Ishikawa (cell line): Measurements from ENCODE around the gene FGGY.

ENCODE experiments used
- CEBPB ChIP-seq: IDR thresholded peaks from 2 replicates; pipeline ENCODE4 v1.6.1; 2012
- CREB1 ChIP-seq: IDR thresholded peaks from 2 replicates; pipeline ENCODE4 v1.6.1; 2012; ENCODE audit warnings: low read depth
- EGR1 ChIP-seq: IDR thresholded peaks from 2 replicates; pipeline ENCODE4 v1.6.1; 2012
- EP300 ChIP-seq: IDR thresholded peaks from 2 replicates; pipeline ENCODE4 v1.6.1; 2012; ENCODE audit warnings: borderline replicate concordance
- FOXM1 ChIP-seq: IDR thresholded peaks from 2 replicates; pipeline ENCODE4 v1.6.1; 2012; ENCODE audit warnings: low read depth, borderline replicate concordance
- MAX ChIP-seq: IDR thresholded peaks from 2 replicates; pipeline ENCODE4 v1.6.1; 2012
- NFIC ChIP-seq: IDR thresholded peaks from 2 replicates; pipeline ENCODE4 v1.6.1; 2012
- RAD21 ChIP-seq: IDR thresholded peaks from 2 replicates; pipeline ENCODE4 v1.6.1; 2012; ENCODE audit warnings: low read depth
- TAF1 ChIP-seq: IDR thresholded peaks from 2 replicates; pipeline ENCODE4 v1.6.1; 2012; ENCODE audit warnings: low read depth, mild to moderate bottlenecking
- TCF12 ChIP-seq: IDR thresholded peaks from 2 replicates; pipeline ENCODE4 v1.6.1; 2012; ENCODE audit warnings: low read depth
- TEAD4 ChIP-seq: IDR thresholded peaks from 2 replicates; pipeline ENCODE4 v1.6.1; 2012
- YY1 ChIP-seq: IDR thresholded peaks from 2 replicates; pipeline ENCODE4 v1.6.1; 2012; ENCODE audit warnings: low read depth
- ZBTB7A ChIP-seq: IDR thresholded peaks from 2 replicates; pipeline ENCODE4 v1.6.1; 2012; ENCODE audit warnings: low read depth
- TF ChIP-seq, protein P1 (sequence below): IDR thresholded peaks from 2 replicates; pipeline ENCODE4 v1.6.1; 2012; ENCODE audit warnings: low read depth, mild to moderate bottlenecking
- TF ChIP-seq, protein P2 (sequence below): IDR thresholded peaks from 2 replicates; pipeline ENCODE4 v1.6.1; 2012

The FGGY gene

GRCh38 chr1:59556802-59557548, 260.1 kb downstream of the FGGY start:
- no peak for TF ChIP-seq CEBPB

DNA sequence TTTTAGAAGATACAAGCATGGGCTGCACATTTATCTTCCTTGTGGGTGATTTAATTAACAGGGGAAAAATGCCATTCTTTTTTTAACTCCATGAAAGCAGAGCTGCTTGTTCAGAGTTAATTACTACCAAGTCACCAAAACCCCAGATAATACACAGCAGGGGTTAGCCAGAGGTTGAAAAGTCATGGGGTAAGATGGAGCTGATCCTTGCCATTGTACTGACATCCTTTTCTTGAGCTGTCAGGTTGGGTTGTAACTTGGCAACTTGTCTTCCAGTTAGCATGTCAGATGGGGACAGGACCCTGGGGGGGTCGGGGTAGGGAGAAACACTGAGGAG, 260.6 kb downstream of the FGGY start:
- TF ChIP-seq EP300 (no peak), CREB1 (no peak), TAF1 (no peak)

DNA sequence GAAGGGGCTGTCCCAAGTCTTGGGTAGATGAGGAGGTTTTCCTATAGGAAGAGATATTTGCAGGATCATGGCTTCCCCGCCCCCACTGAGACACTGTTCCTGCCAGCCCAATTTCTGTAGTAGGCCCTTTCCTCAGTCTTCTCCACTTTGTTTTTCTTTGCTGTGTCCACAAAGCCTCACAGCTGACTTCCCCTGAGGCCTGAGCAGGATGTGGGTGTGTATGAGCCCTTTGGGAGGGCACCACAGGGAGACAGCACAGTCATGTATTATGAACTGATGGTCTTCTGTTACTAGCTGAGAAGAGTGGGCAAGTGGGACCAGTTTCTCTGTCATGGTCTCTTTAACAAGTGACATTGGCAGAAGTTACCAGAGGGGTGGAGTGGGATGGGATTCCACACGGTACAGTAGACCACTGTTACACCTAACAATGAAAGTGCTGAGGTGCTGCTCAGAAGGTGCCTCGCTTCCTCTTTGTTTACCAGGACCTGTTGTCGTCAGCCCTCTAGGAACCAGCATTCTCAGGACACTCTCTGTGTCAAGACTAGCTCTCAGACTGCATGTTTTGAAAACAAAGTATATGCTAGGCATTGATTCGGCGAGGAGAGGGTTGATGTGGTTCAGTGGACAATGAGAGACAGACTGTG, 264.0 kb downstream of the FGGY start:
- TF ChIP-seq EP300: no peak
- no peak for TF ChIP-seq TCF12
- TF ChIP-seq MAX: no peak
- no peak for TF ChIP-seq ZBTB7A
- TF ChIP-seq CEBPB: no peak
- TF ChIP-seq CREB1: no peak
- no peak for TF ChIP-seq TEAD4
- no peak for TF ChIP-seq EGR1

DNA sequence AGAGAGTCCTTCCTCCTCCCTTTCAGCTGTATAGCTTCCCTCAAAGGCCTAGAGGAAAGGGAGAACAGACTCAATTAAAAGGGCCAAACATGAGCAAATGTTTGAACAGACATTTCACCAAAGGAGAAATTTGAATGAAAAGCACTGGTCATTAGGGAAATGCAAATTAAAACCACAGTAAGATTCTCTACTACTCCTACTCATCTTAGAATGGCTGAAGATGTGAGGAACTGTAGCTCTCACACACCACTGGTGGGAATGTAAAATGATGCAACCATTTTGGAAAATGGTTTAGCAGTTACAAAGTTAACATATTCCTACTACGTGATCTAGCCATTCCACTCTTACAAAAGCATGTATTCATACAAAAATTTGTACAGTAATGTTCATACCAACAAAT, 264.9 kb downstream of the FGGY start:
- TF ChIP-seq EGR1 (no peak), RAD21 (no peak), CEBPB (no peak), YY1 (no peak), ZBTB7A (no peak), CREB1 (no peak), MAX (no peak), TEAD4 (no peak), NFIC (no peak), EP300 (no peak), TAF1 (no peak), FOXM1 (no peak)
- TF ChIP-seq, protein P1, sequence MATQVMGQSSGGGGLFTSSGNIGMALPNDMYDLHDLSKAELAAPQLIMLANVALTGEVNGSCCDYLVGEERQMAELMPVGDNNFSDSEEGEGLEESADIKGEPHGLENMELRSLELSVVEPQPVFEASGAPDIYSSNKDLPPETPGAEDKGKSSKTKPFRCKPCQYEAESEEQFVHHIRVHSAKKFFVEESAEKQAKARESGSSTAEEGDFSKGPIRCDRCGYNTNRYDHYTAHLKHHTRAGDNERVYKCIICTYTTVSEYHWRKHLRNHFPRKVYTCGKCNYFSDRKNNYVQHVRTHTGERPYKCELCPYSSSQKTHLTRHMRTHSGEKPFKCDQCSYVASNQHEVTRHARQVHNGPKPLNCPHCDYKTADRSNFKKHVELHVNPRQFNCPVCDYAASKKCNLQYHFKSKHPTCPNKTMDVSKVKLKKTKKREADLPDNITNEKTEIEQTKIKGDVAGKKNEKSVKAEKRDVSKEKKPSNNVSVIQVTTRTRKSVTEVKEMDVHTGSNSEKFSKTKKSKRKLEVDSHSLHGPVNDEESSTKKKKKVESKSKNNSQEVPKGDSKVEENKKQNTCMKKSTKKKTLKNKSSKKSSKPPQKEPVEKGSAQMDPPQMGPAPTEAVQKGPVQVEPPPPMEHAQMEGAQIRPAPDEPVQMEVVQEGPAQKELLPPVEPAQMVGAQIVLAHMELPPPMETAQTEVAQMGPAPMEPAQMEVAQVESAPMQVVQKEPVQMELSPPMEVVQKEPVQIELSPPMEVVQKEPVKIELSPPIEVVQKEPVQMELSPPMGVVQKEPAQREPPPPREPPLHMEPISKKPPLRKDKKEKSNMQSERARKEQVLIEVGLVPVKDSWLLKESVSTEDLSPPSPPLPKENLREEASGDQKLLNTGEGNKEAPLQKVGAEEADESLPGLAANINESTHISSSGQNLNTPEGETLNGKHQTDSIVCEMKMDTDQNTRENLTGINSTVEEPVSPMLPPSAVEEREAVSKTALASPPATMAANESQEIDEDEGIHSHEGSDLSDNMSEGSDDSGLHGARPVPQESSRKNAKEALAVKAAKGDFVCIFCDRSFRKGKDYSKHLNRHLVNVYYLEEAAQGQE: no peak
- TF ChIP-seq, protein P2, sequence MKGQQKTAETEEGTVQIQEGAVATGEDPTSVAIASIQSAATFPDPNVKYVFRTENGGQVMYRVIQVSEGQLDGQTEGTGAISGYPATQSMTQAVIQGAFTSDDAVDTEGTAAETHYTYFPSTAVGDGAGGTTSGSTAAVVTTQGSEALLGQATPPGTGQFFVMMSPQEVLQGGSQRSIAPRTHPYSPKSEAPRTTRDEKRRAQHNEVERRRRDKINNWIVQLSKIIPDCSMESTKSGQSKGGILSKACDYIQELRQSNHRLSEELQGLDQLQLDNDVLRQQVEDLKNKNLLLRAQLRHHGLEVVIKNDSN: no peak

DNA sequence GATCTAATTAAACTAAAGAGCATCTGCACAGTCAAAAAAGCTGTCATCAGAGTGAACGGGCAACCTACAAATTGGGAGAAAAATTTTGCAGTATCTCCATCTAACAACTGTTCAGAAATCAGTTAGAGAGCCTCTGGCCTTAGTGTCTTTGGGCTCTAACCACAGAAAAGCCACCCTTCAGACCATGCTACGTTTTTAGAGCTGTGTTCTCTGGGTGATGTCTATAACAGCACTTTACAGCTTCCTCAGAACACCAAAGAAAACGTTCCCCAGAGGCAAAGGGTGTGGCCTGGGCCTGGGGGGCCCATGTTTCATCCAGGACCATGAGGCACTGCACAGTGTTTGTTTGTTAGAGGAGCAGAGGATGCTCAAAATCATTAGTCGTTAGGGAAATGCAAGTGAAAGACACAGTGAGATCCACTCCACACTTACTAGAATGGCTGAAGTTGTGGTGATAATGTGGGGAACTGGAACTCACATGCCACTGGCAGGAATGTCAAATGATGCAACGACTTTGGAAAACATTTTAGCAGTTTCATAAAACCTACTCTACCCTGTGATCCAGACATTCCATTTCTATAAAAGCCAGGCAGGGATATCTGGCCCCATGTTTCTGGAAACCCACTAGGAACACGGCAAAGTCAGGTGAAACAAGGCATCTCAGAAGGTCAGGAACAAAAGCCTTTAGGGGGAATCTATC, 267.4 kb downstream of the FGGY start:
- TF ChIP-seq EGR1 (no peak), NFIC (no peak), TEAD4 (no peak), RAD21 (no peak), TCF12 (no peak), YY1 (no peak), TAF1 (no peak), FOXM1 (no peak), MAX (no peak), CEBPB (no peak), ZBTB7A (no peak), CREB1 (no peak), EP300 (no peak)
- TF ChIP-seq, protein P1: no peak
- TF ChIP-seq, protein P2: no peak
